Left lung (tissue), 10 donors: ENCODE results near the gene SETD6. TPM values are rescaled to one million over a fixed set of nuclear protein-coding genes. Genes with fewer than 3 reads are reported as not detected.

ENCODE experiments used
- ATAC-seq: fragments of 200-7000 bp; cut with Tn5 transposase; one replicate; pipeline ENCODE4 v1.9.1; 2020; ENCODE audit warnings: moderate library complexity
- DNase-seq, 4 donors: peaks; one replicate each; pipeline ENCODE4 v3.0.0-alpha.2; 2013 to 2020
- H3K27ac ChIP-seq, 2 donors: fragments of 200-600 bp; sonication (generic) in 1 of 2; one replicate each; pipeline versions ENCODE4 v1.5.0 to v1.8.0; 2020 to 2021
- H3K27me3 ChIP-seq, 2 donors: fragments of 200-600 bp; sonication (generic) in 1 of 2; one replicate each; pipeline versions ENCODE4 v1.5.0 to v1.8.0; 2020 to 2021
- H3K36me3 ChIP-seq, 2 donors: fragments of 200-600 bp; sonication (generic) in 1 of 2; one replicate each; pipeline versions ENCODE4 v1.5.0 to v1.8.0; 2020 to 2021
- H3K4me1 ChIP-seq, 2 donors: fragments of 200-600 bp; one replicate each; pipeline ENCODE4 v1.8.0; 2021
- H3K4me3 ChIP-seq, 2 donors: fragments of 200-600 bp; sonication (generic) in 1 of 2; one replicate each; pipeline versions ENCODE4 v1.5.0 to v1.8.0; 2020 to 2021; ENCODE audit warnings: mild to moderate bottlenecking in 1 of 2
- H3K9me3 ChIP-seq, 2 donors: fragments of 200-600 bp; sonication (generic) in 1 of 2; one replicate each; pipeline versions ENCODE4 v1.5.0 to v1.8.0; 2020 to 2021
- CTCF ChIP-seq, 2 donors: fragments of 200-600 bp; sonication (generic) in 1 of 2; IDR thresholded peaks; one replicate each; pipeline versions ENCODE4 v1.5.0 to v1.8.0; 2021; ENCODE audit warnings: antibody characterized with exemption in 2 of 2
- intact Hi-C, 2 donors: fragments of 100-400 bp; cut with DNase I; formaldehyde crosslinking; loops; one replicate each; pipeline versions ENCODE4 v1.11.2 to v1.14.2; 2022
- polyA plus RNA-seq, 6 donors: library from polyadenylated mRNA; unstranded; fragments of 120-200 nt; gene quantifications; one replicate each; pipeline ENCODE4 v1.2.1, GENCODE V29; 2013; ENCODE audit not compliant: insufficient read length in 6 of 6
- total RNA-seq, 2 donors: library from RNA; stranded (reverse); fragmentation: NEBNext Ultra II Directional; extraction: Animal tissue kit (Norgen Biotek cat#: 25700); gene quantifications; one replicate each; pipeline ENCODE4 v1.2.1, GENCODE V29; 2021
- donor health status: DM: no; HTN: yes; CAD: no.
- donor health status: DM: no; HTN: no; CAD: no.

The SETD6 gene
- total and polyA plus RNA-seq, 8 donors = 14.3 to 39.1 (median 32.3) TPM

DNA sequence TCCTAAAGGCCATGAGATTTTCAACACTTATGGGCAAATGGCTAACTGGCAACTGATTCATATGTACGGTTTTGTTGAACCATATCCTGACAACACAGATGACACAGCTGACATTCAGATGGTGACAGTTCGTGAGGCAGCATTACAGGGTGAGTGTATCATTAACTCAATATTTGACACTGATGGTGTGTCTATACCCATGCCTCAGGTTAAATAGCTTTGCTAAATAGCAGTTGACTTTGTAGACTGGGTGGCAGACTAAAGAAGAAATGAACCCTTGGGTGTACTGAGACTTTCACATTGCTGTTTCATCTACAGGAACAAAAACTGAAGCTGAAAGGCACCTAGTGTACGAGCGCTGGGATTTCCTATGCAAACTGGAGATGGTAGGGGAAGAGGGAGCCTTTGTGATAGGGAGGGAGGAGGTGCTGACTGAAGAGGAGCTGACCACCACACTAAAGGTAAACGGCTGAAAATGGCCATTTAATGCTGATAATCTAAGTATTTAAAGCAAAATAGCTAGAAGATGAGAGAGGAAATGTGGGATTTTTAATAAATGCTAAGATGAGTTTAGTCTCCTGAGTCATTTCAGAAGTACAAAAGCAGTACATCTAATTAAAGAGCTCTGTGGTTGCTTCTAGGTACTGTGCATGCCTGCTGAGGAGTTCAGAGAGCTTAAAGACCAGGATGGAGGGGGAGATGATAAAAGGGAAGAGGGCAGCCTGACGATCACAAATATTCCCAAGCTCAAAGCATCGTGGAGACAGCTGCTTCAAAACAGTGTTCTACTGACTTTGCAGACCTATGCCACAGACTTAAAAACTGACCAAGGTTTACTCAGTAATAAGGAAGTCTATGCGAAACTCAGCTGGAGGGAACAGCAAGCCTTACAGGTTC is 3.0 kb downstream of the SETD6 start:
- intact Hi-C loops = no loop called here
- DNase-seq (no peak), ATAC-seq (no peak)
- H3K9me3 ChIP-seq = no peaks in the 10 kb centered on the region
- H3K4me3 ChIP-seq = no peak overlapping the region
- peaks cover 0 to 22% of the 10 kb centered on the region in 2 donors for H3K4me1 ChIP-seq
- peaks cover 0 to 69% of the 10 kb centered on the region in 2 donors for H3K36me3 ChIP-seq
- H3K27me3 ChIP-seq = no peaks in the 10 kb centered on the region
- TF ChIP-seq CTCF (IDR thresholded peaks at IDR 0.05) = no peak
- no peak overlapping the region for H3K27ac ChIP-seq

DNA sequence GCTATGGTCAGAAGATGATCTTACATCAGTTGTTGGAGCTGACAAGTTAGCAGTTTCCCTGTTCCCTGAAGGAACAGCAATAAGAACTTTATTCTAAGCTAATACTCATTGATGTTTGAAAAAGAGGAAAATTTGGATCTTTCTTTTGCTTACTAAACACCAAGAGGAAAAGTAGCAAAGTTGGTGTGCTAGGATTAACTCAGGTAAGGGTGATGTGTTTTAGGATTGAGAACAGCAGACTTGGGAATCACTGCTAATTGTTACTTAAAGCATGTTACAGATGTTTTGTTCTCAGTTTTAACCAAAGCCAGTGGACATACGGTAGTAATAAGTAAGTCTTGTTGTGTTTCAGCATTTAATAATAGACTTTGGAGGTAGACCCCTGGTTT is 3.7 kb downstream of the SETD6 start:
- TF ChIP-seq CTCF (IDR thresholded peaks at IDR 0.05) = no peak
- ATAC-seq = no peak
- Histone ChIP-seq H3K4me1 (peaks cover 0 to 22% of the 10 kb centered on the region in 2 donors), H3K36me3 (peaks cover 0 to 75% of the 10 kb centered on the region in 2 donors), H3K27me3 (no peaks in the 10 kb centered on the region), H3K27ac (no peak overlapping the region), H3K4me3 (no peak overlapping the region), H3K9me3 (no peaks in the 10 kb centered on the region)
- DNase-seq = no peak
- intact Hi-C loops = no loop called here

DNA sequence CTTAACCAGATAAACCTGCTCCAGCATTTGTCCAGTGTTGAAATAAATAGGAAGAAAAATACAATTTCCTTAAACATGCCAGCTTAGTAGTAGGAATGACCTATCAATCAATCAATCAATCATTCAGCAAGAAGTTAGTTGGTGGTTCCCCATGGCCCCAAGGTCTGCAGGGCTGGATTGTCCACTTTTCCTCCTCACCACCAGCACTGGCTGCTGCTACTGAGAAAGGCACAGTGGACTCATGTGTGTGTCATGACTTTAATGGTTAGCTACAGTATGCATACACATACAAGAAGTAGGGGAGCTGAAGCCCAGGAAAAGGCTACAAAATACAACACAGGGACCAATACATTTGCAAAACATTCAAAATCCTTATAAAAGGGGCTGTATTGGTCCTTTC is 4.4 kb downstream of the SETD6 start:
- DNase-seq (no peak), ATAC-seq (no peak)
- no peaks in the 10 kb centered on the region for H3K27me3 ChIP-seq
- intact Hi-C loops = no loop called here
- peaks cover 0 to 83% of the 10 kb centered on the region in 2 donors for H3K36me3 ChIP-seq
- no peak overlapping the region for H3K27ac ChIP-seq
- no peak overlapping the region for H3K4me3 ChIP-seq
- no peak for TF ChIP-seq CTCF (IDR thresholded peaks at IDR 0.05)
- peaks cover 0 to 17% of the 10 kb centered on the region in 2 donors for H3K4me1 ChIP-seq
- no peaks in the 10 kb centered on the region for H3K9me3 ChIP-seq

- no peaks in the 10 kb centered on the region for H3K4me1 ChIP-seq
- no peak overlapping the region for H3K27ac ChIP-seq
- no peak for DNase-seq
- peaks cover 6 to 100% of the 10 kb centered on the region in 2 donors for H3K36me3 ChIP-seq
- no peak for TF ChIP-seq CTCF (IDR thresholded peaks at IDR 0.05)
- H3K4me3 ChIP-seq = no peak overlapping the region
- H3K27me3 ChIP-seq = no peaks in the 10 kb centered on the region
- ATAC-seq = no peak
- intact Hi-C loops = no loop called here
- H3K9me3 ChIP-seq = no peaks in the 10 kb centered on the region
These were observed 14.9 kb downstream of the SETD6 start for GRCh38 chr16:58530179-58530578.

- Histone ChIP-seq H3K27ac (no peak overlapping the region), H3K9me3 (no peaks in the 10 kb centered on the region), H3K4me1 (no peaks in the 10 kb centered on the region), H3K36me3 (peaks cover 0 to 100% of the 10 kb centered on the region in 2 donors), H3K4me3 (no peak overlapping the region), H3K27me3 (no peaks in the 10 kb centered on the region)
- no peak for TF ChIP-seq CTCF (IDR thresholded peaks at IDR 0.05)
- ATAC-seq (no peak), DNase-seq (no peak)
- intact Hi-C loops = no loop called here
These were observed 17.1 kb downstream of the SETD6 start for GRCh38 chr16:58532414-58532813.
